Neural crest cell (in vitro differentiated cells): Measurements from ENCODE around the gene ZBTB9. TPM values are rescaled to one million over a fixed set of nuclear protein-coding genes. Genes with fewer than 3 reads are reported as not detected.

Experiments used
- DNase-seq: peaks from one replicate; pipeline ENCODE4 v3.0.0; 2021; ENCODE audit warnings: low read depth, mixed read lengths, low spot score
- H3K27ac Mint-ChIP-seq: one replicate; pipeline ENCODE4 v1.8.0; 2021; ENCODE audit warnings: mild to moderate bottlenecking, mixed read lengths; ENCODE audit not compliant: unreplicated experiment
- H3K27me3 Mint-ChIP-seq: 2 replicates; pipeline ENCODE4 v1.8.0; 2021; ENCODE audit warnings: low read depth, mild to moderate bottlenecking, mixed read lengths
- H3K36me3 Mint-ChIP-seq: 2 replicates; pipeline ENCODE4 v1.8.0; 2021; ENCODE audit warnings: low read depth, mild to moderate bottlenecking, mixed read lengths
- H3K4me1 Mint-ChIP-seq: 2 replicates; pipeline ENCODE4 v1.8.0; 2021; ENCODE audit warnings: mixed read lengths
- H3K4me3 Mint-ChIP-seq: one replicate; pipeline ENCODE4 v1.8.0; 2021; ENCODE audit warnings: mild to moderate bottlenecking, mixed read lengths
- H3K9me3 Mint-ChIP-seq: 2 replicates; pipeline ENCODE4 v1.8.0; 2021; ENCODE audit warnings: mixed read lengths
- CTCF ChIP-seq: fragments of 200-600 bp; sonication (generic); conservative IDR thresholded peaks from 2 replicates; pipeline ENCODE4 v1.5.0; 2021; ENCODE audit warnings: antibody characterized with exemption, mild to moderate bottlenecking
- microRNA-seq: library from miRNA; unstranded; fragments of <30 nt; microRNA quantifications from one replicate; pipeline ENCODE4, GENCODE V29; 2020
- total RNA-seq: library from RNA; stranded (reverse); gene quantifications from 2 replicates; pipeline ENCODE4 v1.2.1, GENCODE V29; 2021

ZBTB9 gene
- total RNA-seq, 1 donor from 2014 or later = 21.1 TPM

GRCh38 chr6:33504486-33504885 is 50.1 kb downstream of the ZBTB9 start:
- Mint-ChIP-seq H3K9me3 (peaks cover 3% of the 10 kb centered on the region), H3K27me3 (no peaks in the 10 kb centered on the region), H3K36me3 (no peaks in the 10 kb centered on the region), H3K4me1 (peaks cover 10% of the 10 kb centered on the region), H3K4me3 (no peak overlapping the region), H3K27ac (no peak overlapping the region)
- TF ChIP-seq CTCF = no peak
- no peak for DNase-seq

- H3K27me3 Mint-ChIP-seq = no peaks in the 10 kb centered on the region
- DNase-seq = no peak
- H3K9me3 Mint-ChIP-seq = peaks cover 3% of the 10 kb centered on the region
- TF ChIP-seq CTCF = no peak
- peaks cover 10% of the 10 kb centered on the region for H3K4me1 Mint-ChIP-seq
- H3K36me3 Mint-ChIP-seq = no peaks in the 10 kb centered on the region
- no peak overlapping the region for H3K27ac Mint-ChIP-seq
- H3K4me3 Mint-ChIP-seq = no peak overlapping the region
Observed at GRCh38 chr6:33505548-33506370, 51.4 kb downstream of the ZBTB9 start.

Small RNAs within 50 kb of the gene (microRNA-seq; reads per million reads assigned to microRNA genes)
- 4.1 reads per million for gene MIR5004

Other genes starting within 250 kb of the ZBTB9 start
- gene HSD17B8, start 249.9 kb upstream of the ZBTB9 start, total RNA-seq = 3.3 and 4.4 TPM in 2 replicates
- gene RING1, start 246.1 kb upstream of the ZBTB9 start, total RNA-seq = 61.2 and 61.7 TPM in 2 replicates
- 53.2 and 57.3 TPM in 2 replicates for gene VPS52, start 182.7 kb upstream of the ZBTB9 start, total RNA-seq
- 2,299 and 2,407 TPM in 2 replicates for gene RPS18, start 182.5 kb upstream of the ZBTB9 start, total RNA-seq
- 2.0 and 2.8 TPM in 2 replicates for gene B3GALT4, start 177.5 kb upstream of the ZBTB9 start, total RNA-seq
- 54.5 and 60.6 TPM in 2 replicates for gene WDR46, start 165.3 kb upstream of the ZBTB9 start, total RNA-seq
- gene PFDN6, start 165.0 kb upstream of the ZBTB9 start, total RNA-seq = 54.9 and 61.4 TPM in 2 replicates
- gene RGL2, start 155.6 kb upstream of the ZBTB9 start, total RNA-seq = 51.9 and 56.0 TPM in 2 replicates
- gene TAPBP, start 140.5 kb upstream of the ZBTB9 start, total RNA-seq = 15.4 and 16.2 TPM in 2 replicates
- gene ZBTB22, start 136.8 kb upstream of the ZBTB9 start, total RNA-seq = 23.0 and 23.4 TPM in 2 replicates
- 85.0 and 88.2 TPM in 2 replicates for gene DAXX, start 131.6 kb upstream of the ZBTB9 start, total RNA-seq
- 123 and 124 TPM in 2 replicates for gene KIFC1, start 62.8 kb upstream of the ZBTB9 start, total RNA-seq
- gene PHF1, start 43.6 kb upstream of the ZBTB9 start, total RNA-seq = 63.5 and 70.5 TPM in 2 replicates
- gene CUTA, start 36.5 kb upstream of the ZBTB9 start, total RNA-seq = 319 and 326 TPM in 2 replicates
- 72.4 and 73.5 TPM in 2 replicates for gene SYNGAP1, start 34.5 kb upstream of the ZBTB9 start, total RNA-seq
- 29.9 and 32.9 TPM in 2 replicates for gene BAK1, start 125.7 kb downstream of the ZBTB9 start, total RNA-seq
- gene ITPR3, start 166.7 kb downstream of the ZBTB9 start, total RNA-seq = 16.0 TPM in 2 replicates